Astrocyte (in vitro differentiated cells and primary cell): Measurements from ENCODE around the gene RNF6. TPM values are rescaled to one million over a fixed set of nuclear protein-coding genes. Genes with fewer than 3 reads are reported as not detected.

Experiments used
- DNase-seq: peaks from one replicate; pipeline ENCODE4 v3.0.0-alpha.2; 2010; ENCODE audit warnings: low read depth
- FAIRE-seq: peaks from 2 replicates; lab custom pipeline; 2011; peaks lifted over from hg19 to GRCh38; lab: Jason Lieb, UNC
- H2AFZ ChIP-seq: 2 replicates; pipeline ENCODE4 v1.6.0; 2012; ENCODE audit warnings: low read depth, low read length, inconsistent platforms
- H3K27ac ChIP-seq: 2 replicates; pipeline ENCODE4 v1.5.1; 2011; ENCODE audit warnings: low read depth, low read length, inconsistent platforms
- H3K27me3 ChIP-seq: 2 replicates; pipeline ENCODE4 v1.6.0; 2011; ENCODE audit warnings: low read length, inconsistent platforms; ENCODE audit not compliant: insufficient read depth
- H3K36me3 ChIP-seq: 2 replicates; pipeline ENCODE4 v1.5.1; 2011; ENCODE audit warnings: low read length, inconsistent platforms; ENCODE audit not compliant: insufficient read depth
- H3K4me1 ChIP-seq: 2 replicates; pipeline ENCODE4 v1.5.1; 2011; ENCODE audit warnings: low read length, inconsistent platforms; ENCODE audit not compliant: insufficient read depth
- H3K4me2 ChIP-seq: 2 replicates; pipeline ENCODE4 v1.6.0; 2012; ENCODE audit warnings: low read length, inconsistent platforms
- H3K4me3 ChIP-seq: 2 replicates; pipeline ENCODE4 v1.5.1; 2011; ENCODE audit warnings: low read depth, mild to moderate bottlenecking, low read length, inconsistent platforms; ENCODE audit not compliant: insufficient read depth
- H3K79me2 ChIP-seq: 2 replicates; pipeline ENCODE4 v1.6.0; 2012; ENCODE audit warnings: mild to moderate bottlenecking, low read length, inconsistent platforms; ENCODE audit not compliant: insufficient read depth
- H3K9ac ChIP-seq: 2 replicates; pipeline ENCODE4 v1.6.0; 2012; ENCODE audit warnings: mild to moderate bottlenecking, low read length, inconsistent platforms
- H3K9me3 ChIP-seq: 2 replicates; pipeline ENCODE4 v1.5.1; 2012; ENCODE audit warnings: low read depth, mild to moderate bottlenecking, low read length, inconsistent platforms; ENCODE audit not compliant: insufficient read depth
- H4K20me1 ChIP-seq: 2 replicates; pipeline ENCODE4 v1.6.0; 2012; ENCODE audit warnings: low read length, inconsistent platforms; ENCODE audit not compliant: insufficient read depth
- H3K27ac Mint-ChIP-seq: one replicate; pipeline ENCODE4 v1.8.0; 2021; ENCODE audit warnings: mild to moderate bottlenecking, mixed read lengths; ENCODE audit not compliant: unreplicated experiment
- H3K27me3 Mint-ChIP-seq: one replicate; pipeline ENCODE4 v1.8.0; 2021; ENCODE audit warnings: low read depth, mixed read lengths; ENCODE audit not compliant: unreplicated experiment
- H3K36me3 Mint-ChIP-seq: one replicate; pipeline ENCODE4 v1.8.0; 2021; ENCODE audit warnings: low read depth, mixed read lengths; ENCODE audit not compliant: unreplicated experiment
- H3K4me1 Mint-ChIP-seq: one replicate; pipeline ENCODE4 v1.8.0; 2021; ENCODE audit warnings: low read depth, mixed read lengths; ENCODE audit not compliant: unreplicated experiment
- H3K4me3 Mint-ChIP-seq: one replicate; pipeline ENCODE4 v1.8.0; 2021; ENCODE audit warnings: mild to moderate bottlenecking, moderate library complexity, mixed read lengths; ENCODE audit not compliant: unreplicated experiment
- H3K9me3 Mint-ChIP-seq: one replicate; pipeline ENCODE4 v1.8.0; 2021; ENCODE audit warnings: mild to moderate bottlenecking, mixed read lengths; ENCODE audit not compliant: unreplicated experiment
- EZH2 ChIP-seq: IDR thresholded peaks from 2 replicates; pipeline ENCODE4 v1.6.1; 2012; ENCODE audit warnings: mild to moderate bottlenecking, low read length, inconsistent platforms; ENCODE audit not compliant: insufficient read depth
- total RNA-seq: library from RNA; stranded (reverse); gene quantifications from 2 replicates; pipeline ENCODE4 v1.2.1, GENCODE V29; 2021
- TF ChIP-seq, protein P1 (sequence below): IDR thresholded peaks from 2 replicates; pipeline ENCODE4 v1.5.1; 2011; ENCODE audit warnings: low read depth, mild to moderate bottlenecking, inconsistent platforms, low read length, moderate library complexity; ENCODE audit not compliant: insufficient read depth

Gene RNF6
- total RNA-seq, 1 donor from 2014 or later: 51.7 TPM

DNA sequence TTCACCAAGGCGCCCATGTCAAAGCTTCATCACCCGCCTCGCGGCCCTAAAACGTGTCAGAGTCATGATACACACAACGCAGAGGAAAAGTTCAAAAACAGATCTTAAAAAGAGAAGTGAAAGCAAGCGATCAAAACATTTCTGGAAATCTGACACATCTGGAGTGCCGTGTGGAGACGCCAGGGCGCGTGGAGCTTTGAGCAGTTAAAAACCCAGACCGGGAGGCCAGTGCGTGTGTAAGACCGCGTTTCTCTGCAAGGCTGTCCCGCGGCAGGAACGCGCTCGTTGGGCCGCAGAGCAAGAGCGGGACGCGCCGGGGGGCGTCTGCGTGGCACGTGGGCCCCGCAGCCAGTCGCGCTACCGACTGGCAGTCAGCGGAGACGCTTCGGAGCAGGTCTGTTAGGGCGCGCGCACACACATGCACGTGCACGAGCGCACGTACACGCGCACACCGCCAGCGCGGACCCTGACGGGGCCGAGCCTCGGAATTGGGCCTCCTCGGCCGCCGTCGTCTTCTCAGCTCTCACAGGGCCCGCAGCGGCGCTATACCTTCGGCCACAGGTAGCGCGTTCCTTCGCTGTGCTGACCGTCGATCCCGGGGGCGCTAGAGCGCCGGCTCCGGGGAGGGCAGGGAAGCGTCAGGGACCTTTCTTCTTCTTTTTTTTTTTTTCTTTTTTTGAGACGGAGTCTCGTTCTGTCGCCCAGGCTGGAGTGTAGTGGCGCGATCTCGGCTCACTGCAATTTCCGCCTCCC lies 35.8 kb downstream of the RNF6 start:
- Histone ChIP-seq H3K4me3 (peak overlapping the region; percentile 72), H2AFZ (peak overlapping the region; percentile 92), H3K4me2 (peak overlapping the region; percentile 90), H3K4me1 (no peaks in the 10 kb centered on the region), H3K27ac (peak overlapping the region; percentile 36), H3K9me3 (no peaks in the 10 kb centered on the region), H3K27me3 (no peaks in the 10 kb centered on the region), H3K36me3 (no peaks in the 10 kb centered on the region), H3K9ac (peak overlapping the region; percentile 75), H4K20me1 (no peaks in the 10 kb centered on the region), H3K79me2 (no peaks in the 10 kb centered on the region)
- H3K4me1 Mint-ChIP-seq: no peaks in the 10 kb centered on the region
- no peak for TF ChIP-seq EZH2
- TF ChIP-seq, protein P1, sequence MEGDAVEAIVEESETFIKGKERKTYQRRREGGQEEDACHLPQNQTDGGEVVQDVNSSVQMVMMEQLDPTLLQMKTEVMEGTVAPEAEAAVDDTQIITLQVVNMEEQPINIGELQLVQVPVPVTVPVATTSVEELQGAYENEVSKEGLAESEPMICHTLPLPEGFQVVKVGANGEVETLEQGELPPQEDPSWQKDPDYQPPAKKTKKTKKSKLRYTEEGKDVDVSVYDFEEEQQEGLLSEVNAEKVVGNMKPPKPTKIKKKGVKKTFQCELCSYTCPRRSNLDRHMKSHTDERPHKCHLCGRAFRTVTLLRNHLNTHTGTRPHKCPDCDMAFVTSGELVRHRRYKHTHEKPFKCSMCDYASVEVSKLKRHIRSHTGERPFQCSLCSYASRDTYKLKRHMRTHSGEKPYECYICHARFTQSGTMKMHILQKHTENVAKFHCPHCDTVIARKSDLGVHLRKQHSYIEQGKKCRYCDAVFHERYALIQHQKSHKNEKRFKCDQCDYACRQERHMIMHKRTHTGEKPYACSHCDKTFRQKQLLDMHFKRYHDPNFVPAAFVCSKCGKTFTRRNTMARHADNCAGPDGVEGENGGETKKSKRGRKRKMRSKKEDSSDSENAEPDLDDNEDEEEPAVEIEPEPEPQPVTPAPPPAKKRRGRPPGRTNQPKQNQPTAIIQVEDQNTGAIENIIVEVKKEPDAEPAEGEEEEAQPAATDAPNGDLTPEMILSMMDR: no peak
- peak overlapping the region; percentile 78 for H3K4me3 Mint-ChIP-seq
- H3K27me3 Mint-ChIP-seq: no peaks in the 10 kb centered on the region
- H3K36me3 Mint-ChIP-seq: peaks cover 1% of the 10 kb centered on the region
- no peak for FAIRE-seq
- H3K27ac Mint-ChIP-seq: peak overlapping the region; percentile 34
- H3K9me3 Mint-ChIP-seq: no peaks in the 10 kb centered on the region
- peak; percentile 90 for DNase-seq

DNA sequence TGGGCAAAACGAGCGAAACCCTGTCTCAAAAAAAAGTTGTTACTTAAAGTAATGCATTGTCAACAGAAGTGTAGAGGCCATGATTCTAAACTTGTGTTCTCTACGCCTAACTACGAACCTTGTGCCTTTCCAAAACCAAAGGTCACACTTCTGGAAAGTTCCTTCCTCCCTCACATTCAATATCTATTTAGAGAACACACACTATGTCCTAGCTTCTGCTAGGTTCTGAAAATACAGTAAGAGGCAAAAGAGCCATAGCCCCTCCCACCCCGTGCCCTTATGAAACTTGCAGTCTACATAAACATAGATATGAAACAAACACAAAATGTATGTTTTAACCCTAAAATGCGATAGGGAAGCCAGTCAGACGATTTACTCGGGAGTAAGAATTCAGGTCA lies 36.4 kb downstream of the RNF6 start:
- H3K4me2 ChIP-seq: peak overlapping the region; percentile 90
- no peaks in the 10 kb centered on the region for H3K27me3 ChIP-seq
- no peaks in the 10 kb centered on the region for H3K4me1 ChIP-seq
- no peak for DNase-seq
- Mint-ChIP-seq H3K27me3 (no peaks in the 10 kb centered on the region), H3K27ac (no peak overlapping the region), H3K4me3 (peak overlapping the region; percentile 78), H3K9me3 (no peaks in the 10 kb centered on the region), H3K4me1 (no peaks in the 10 kb centered on the region), H3K36me3 (peaks cover 1% of the 10 kb centered on the region)
- no peak overlapping the region for H3K27ac ChIP-seq
- H3K79me2 ChIP-seq: no peaks in the 10 kb centered on the region
- H4K20me1 ChIP-seq: no peaks in the 10 kb centered on the region
- TF ChIP-seq EZH2: no peak
- TF ChIP-seq, protein P1: no peak
- peak overlapping the region; percentile 75 for H3K9ac ChIP-seq
- H2AFZ ChIP-seq: peak overlapping the region; percentile 92
- H3K9me3 ChIP-seq: no peaks in the 10 kb centered on the region
- peak overlapping the region; percentile 72 for H3K4me3 ChIP-seq
- H3K36me3 ChIP-seq: no peaks in the 10 kb centered on the region
- FAIRE-seq: no peak

- H3K9ac ChIP-seq: no peak overlapping the region
- H3K36me3 ChIP-seq: no peaks in the 10 kb centered on the region
- no peaks in the 10 kb centered on the region for H4K20me1 ChIP-seq
- H3K9me3 Mint-ChIP-seq: no peaks in the 10 kb centered on the region
- no peaks in the 10 kb centered on the region for H3K79me2 ChIP-seq
- H3K4me2 ChIP-seq: no peak overlapping the region
- peak; percentile 91 for FAIRE-seq
- H3K27me3 ChIP-seq: no peaks in the 10 kb centered on the region
- peak; percentile 30 for DNase-seq
- no peaks in the 10 kb centered on the region for H3K4me1 ChIP-seq
- H2AFZ ChIP-seq: no peak overlapping the region
- H3K27ac ChIP-seq: no peak overlapping the region
- H3K27me3 Mint-ChIP-seq: no peaks in the 10 kb centered on the region
- H3K9me3 ChIP-seq: no peaks in the 10 kb centered on the region
- TF ChIP-seq EZH2: no peak
- TF ChIP-seq, protein P1: peak; percentile 98
- H3K4me1 Mint-ChIP-seq: no peaks in the 10 kb centered on the region
- peaks cover 1% of the 10 kb centered on the region for H3K36me3 Mint-ChIP-seq
- no peak overlapping the region for H3K4me3 Mint-ChIP-seq
- H3K27ac Mint-ChIP-seq: no peak overlapping the region
- no peak overlapping the region for H3K4me3 ChIP-seq
Measured at GRCh38 chr13:26184791-26185250, 37.3 kb downstream of the RNF6 start.
